ENCODE data around the gene GPR65.

The GPR65 gene

GRCh38 chr14:88005050-88005481 lies at the start of gene GPR65:
Gene GPR65, plus strand, starts transcription at chr14:88005135. Its CDS starts 5,713 bp downstream, at chr14:88010848.
- no peak for DNase-seq

GRCh38 chr14:87955501-87955900 lies 49.4 kb upstream of the GPR65 start:
- DNase-seq = no peak

- DNase-seq = no peak
Measured at GRCh38 chr14:87960013-87960787, 44.7 kb upstream of the GPR65 start.

- DNase-seq = no peak
Measured at GRCh38 chr14:87961246-87961645, 43.7 kb upstream of the GPR65 start.

- DNase-seq = no peak
Measured at GRCh38 chr14:87966816-87967215, 38.1 kb upstream of the GPR65 start.

- no peak for DNase-seq
Measured at GRCh38 chr14:87967496-87967895, 37.4 kb upstream of the GPR65 start.

GRCh38 chr14:87971010-87971409 lies 33.9 kb upstream of the GPR65 start:
- DNase-seq = no peak

GRCh38 chr14:87975636-87976035 lies 29.3 kb upstream of the GPR65 start:
- DNase-seq = no peak

GRCh38 chr14:87979689-87980088 lies 25.2 kb upstream of the GPR65 start:
- no peak for DNase-seq

GRCh38 chr14:87989221-87989955 lies 15.5 kb upstream of the GPR65 start:
- DNase-seq = no peak

GRCh38 chr14:87989956-87990299 lies 15.0 kb upstream of the GPR65 start:
- DNase-seq = no peak

- no peak for DNase-seq
Measured at GRCh38 chr14:87990682-87991081, 14.3 kb upstream of the GPR65 start.

GRCh38 chr14:87992346-87992717 lies 12.6 kb upstream of the GPR65 start:
- DNase-seq = no peak

GRCh38 chr14:87992718-87993628 lies 12.0 kb upstream of the GPR65 start, which contains the start of gene GALC:
Gene GALC, minus strand, starts transcription at chr14:87993182. Its CDS starts 18 bp downstream, at chr14:87993164.
- peak; percentile 80 for DNase-seq

- no peak for DNase-seq
Measured at GRCh38 chr14:87994974-87995373, 10.0 kb upstream of the GPR65 start.

GRCh38 chr14:87995500-87996290 lies 9.2 kb upstream of the GPR65 start:
- no peak for DNase-seq

GRCh38 chr14:87996291-87996592 lies 8.7 kb upstream of the GPR65 start:
- no peak for DNase-seq

- no peak for DNase-seq
Measured at GRCh38 chr14:87998482-87998881, 6.5 kb upstream of the GPR65 start.

- DNase-seq = no peak
Measured at GRCh38 chr14:87999277-87999676, 5.7 kb upstream of the GPR65 start.

GRCh38 chr14:88002421-88003075 lies 2.4 kb upstream of the GPR65 start:
- no peak for DNase-seq

- no peak for DNase-seq
Measured at GRCh38 chr14:88003425-88003824, 1.5 kb upstream of the GPR65 start.

GRCh38 chr14:88004506-88005036 lies 364 bp upstream of the GPR65 start:
- DNase-seq = no peak
